ENCODE data around the gene SNRPF. TPM values are rescaled to one million over a fixed set of nuclear protein-coding genes. Genes with fewer than 3 reads are reported as not detected.

SNRPF gene
- total RNA-seq, 1 donor from 2014 or later, result not detected

DNA sequence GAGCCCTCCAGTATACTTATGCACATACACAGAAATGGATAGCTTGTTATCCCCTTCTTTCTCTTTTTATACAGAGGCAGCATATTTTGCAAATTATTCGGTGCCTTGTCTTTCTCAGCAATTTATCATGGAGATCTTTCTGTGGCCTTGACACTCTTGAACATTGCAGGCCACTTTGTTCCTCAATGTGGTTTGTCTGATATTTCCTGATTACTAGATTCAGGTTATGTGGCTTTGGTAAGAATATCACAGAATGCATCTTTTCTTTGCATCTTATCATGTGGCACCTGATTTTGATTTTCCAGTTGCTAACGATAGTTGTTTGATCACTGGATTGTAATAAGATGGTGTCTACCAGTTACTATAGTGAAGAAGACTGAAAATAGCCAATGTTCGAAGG is 7.1 kb upstream of the SNRPF start:
- no peak overlapping the region for H3K4me3 ChIP-seq
- H3K27me3 ChIP-seq, result no peaks in the 10 kb centered on the region
- no peak for DNase-seq (ENCODE audit: low spot score in 2 of 2)
- no peak overlapping the region for H3K27ac ChIP-seq
- intact Hi-C loops (cut with DNase I), result no loop called here
- H3K4me1 ChIP-seq, result no peaks in the 10 kb centered on the region
- no peaks in the 10 kb centered on the region for H3K9me3 ChIP-seq
- no peaks in the 10 kb centered on the region for H3K36me3 ChIP-seq
- no peak for TF ChIP-seq CTCF (IDR thresholded peaks at IDR 0.05)

GRCh38 chr12:95852133-95852532 is 6.6 kb upstream of the SNRPF start:
- H3K4me3 ChIP-seq, result no peak overlapping the region
- H3K27ac ChIP-seq, result no peak overlapping the region
- DNase-seq (ENCODE audit: low spot score in 2 of 2), result no peak
- no peak for TF ChIP-seq CTCF (IDR thresholded peaks at IDR 0.05)
- H3K36me3 ChIP-seq, result no peaks in the 10 kb centered on the region
- no peaks in the 10 kb centered on the region for H3K27me3 ChIP-seq
- H3K4me1 ChIP-seq, result no peaks in the 10 kb centered on the region
- no peaks in the 10 kb centered on the region for H3K9me3 ChIP-seq
- intact Hi-C loops (cut with DNase I), result no loop called here

DNA sequence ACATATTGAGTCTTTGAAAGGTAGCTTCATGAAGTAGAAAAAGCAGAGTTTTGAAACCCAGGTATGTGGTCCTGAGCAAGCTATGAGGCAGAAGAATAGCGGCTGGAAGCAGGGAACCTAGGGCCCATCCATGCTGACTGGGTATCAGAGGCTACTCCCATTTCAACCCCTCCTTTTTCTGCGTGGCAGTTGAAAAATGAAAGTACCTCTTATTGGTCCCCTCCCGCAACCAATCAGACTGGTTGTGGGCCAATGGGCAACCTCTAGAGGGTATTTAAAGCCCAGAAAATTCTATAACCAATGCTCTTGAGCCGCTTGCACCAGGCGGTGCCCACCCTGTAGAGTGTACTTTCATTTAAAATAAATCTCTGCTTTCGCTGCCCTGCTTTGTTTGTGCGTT is 1.6 kb upstream of the SNRPF start:
- intact Hi-C loops (cut with DNase I), result no loop called here
- no peaks in the 10 kb centered on the region for H3K9me3 ChIP-seq
- H3K36me3 ChIP-seq, result peaks cover 5 to 6% of the 10 kb centered on the region in 2 donors
- H3K4me1 ChIP-seq, result peaks cover 9 to 12% of the 10 kb centered on the region in 2 donors
- no peak for TF ChIP-seq CTCF (IDR thresholded peaks at IDR 0.05)
- H3K27me3 ChIP-seq, result no peaks in the 10 kb centered on the region
- H3K27ac ChIP-seq, result no peak overlapping the region
- no peak overlapping the region for H3K4me3 ChIP-seq
- no peak for DNase-seq (ENCODE audit: low spot score in 2 of 2)

- TF ChIP-seq CTCF (IDR thresholded peaks at IDR 0.05), result no peak
- Histone ChIP-seq H3K36me3 (peaks cover 11 to 13% of the 10 kb centered on the region in 2 donors), H3K4me3 (peak overlapping the region; percentile 80 to 81), H3K27ac (no peak overlapping the region), H3K4me1 (peaks cover 9 to 12% of the 10 kb centered on the region in 2 donors), H3K9me3 (no peaks in the 10 kb centered on the region), H3K27me3 (no peaks in the 10 kb centered on the region)
- intact Hi-C loops (cut with DNase I), result no loop called here
- no peak for DNase-seq (ENCODE audit: low spot score in 2 of 2)
Measured at GRCh38 chr12:95857799-95858198, 953 bp upstream of the SNRPF start.

DNA sequence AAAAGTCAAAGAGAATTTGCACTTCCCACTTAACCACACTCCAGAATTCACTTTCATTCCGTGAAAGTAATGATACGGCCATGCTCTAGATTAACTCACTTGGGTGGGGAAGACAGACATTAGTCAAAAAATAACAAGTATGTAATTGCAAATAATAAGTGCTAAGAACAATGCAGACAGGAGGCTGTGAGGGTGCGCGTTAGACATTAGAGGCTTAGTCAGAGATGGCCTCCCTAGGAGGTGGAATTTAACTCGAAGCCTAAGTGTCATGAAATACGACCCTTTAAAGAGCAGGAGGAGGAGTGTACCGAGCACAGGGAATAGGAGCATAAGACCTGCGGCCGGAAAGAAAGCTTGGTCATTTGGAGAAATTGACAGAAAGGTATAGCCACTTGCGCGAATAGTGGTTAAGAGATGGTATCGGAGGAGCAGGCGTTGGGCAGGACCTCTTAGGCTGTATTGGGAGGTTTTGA is 628 bp downstream of the SNRPF start:
- Histone ChIP-seq H3K27me3 (no peaks in the 10 kb centered on the region), H3K4me3 (peak overlapping the region; percentile 80 to 81), H3K4me1 (peaks cover 9 to 12% of the 10 kb centered on the region in 2 donors), H3K36me3 (peaks cover 20 to 21% of the 10 kb centered on the region in 2 donors), H3K27ac (peak overlapping the region; percentile 52 to 58), H3K9me3 (no peaks in the 10 kb centered on the region)
- intact Hi-C loops (cut with DNase I), result loop anchor here (1.0 kb wide), 1 partner anchor 311 kb away; no protein-coding TSS in a partner anchor
- DNase-seq (ENCODE audit: low spot score in 2 of 2), result no peak
- no peak for TF ChIP-seq CTCF (IDR thresholded peaks at IDR 0.05)
